NCI-H82 treated with DMSO at 0.1 percent for 48 hours (cell line): ENCODE measurements around the gene SBNO2.
"Not testable (repeated sequence)": the region's sequence is repeated elsewhere in the genome, so short reads cannot be mapped to it uniquely, and the experiment has no call there.

Experiments
- DNase-seq: peaks from one replicate; lab custom pipeline; 2025; ENCODE audit not compliant: unreplicated experiment; lab: John Stamatoyannopoulos, UW

Gene SBNO2

GRCh38 chr19:1210227-1210538, 36.1 kb upstream of the SBNO2 start:
- DNase-seq: no peak

- DNase-seq: not testable (repeated sequence)
Measured at GRCh38 chr19:1208830-1209229, 34.8 kb upstream of the SBNO2 start.

- no peak for DNase-seq
Measured at GRCh38 chr19:1206864-1207450, 32.9 kb upstream of the SBNO2 start.

GRCh38 chr19:1206150-1206863, 32.2 kb upstream of the SBNO2 start:
- no peak for DNase-seq

- DNase-seq: peak; percentile 81
Measured at GRCh38 chr19:1205114-1206099, 31.3 kb upstream of the SBNO2 start, which contains the start of gene STK11. STK11 (plus strand) TSS chr19:1205778; CDS start chr19:1206914, 1,136 bp downstream.

- DNase-seq: not testable (repeated sequence)
Measured at GRCh38 chr19:1200614-1201013, 26.5 kb upstream of the SBNO2 start.

GRCh38 chr19:1199531-1199930, 25.5 kb upstream of the SBNO2 start:
- no peak for DNase-seq

- DNase-seq: no peak
Measured at GRCh38 chr19:1189419-1189818, 15.4 kb upstream of the SBNO2 start.

- no peak for DNase-seq
Measured at GRCh38 chr19:1183543-1184172, 9.6 kb upstream of the SBNO2 start.

GRCh38 chr19:1182727-1183126, 8.7 kb upstream of the SBNO2 start:
- DNase-seq: no peak

GRCh38 chr19:1182068-1182467, 8.0 kb upstream of the SBNO2 start:
- DNase-seq: no peak

- DNase-seq: no peak
Measured at GRCh38 chr19:1181606-1182005, 7.5 kb upstream of the SBNO2 start.

GRCh38 chr19:1177322-1178114, 3.5 kb upstream of the SBNO2 start:
- no peak for DNase-seq

GRCh38 chr19:1173159-1173844, 766 bp downstream of the SBNO2 start:
- no peak for DNase-seq

GRCh38 chr19:1172353-1173158, 1.5 kb downstream of the SBNO2 start:
- DNase-seq: no peak

- DNase-seq: no peak
Measured at GRCh38 chr19:1171755-1172352, 2.2 kb downstream of the SBNO2 start.

- no peak for DNase-seq
Measured at GRCh38 chr19:1170938-1171754, 2.9 kb downstream of the SBNO2 start.
